OCI-M2 (cell line): Measurements from ENCODE around the gene SAG.

Source experiments
- DNase-seq: peaks from one replicate; lab custom pipeline; 2025; ENCODE audit not compliant: unreplicated experiment; lab: John Stamatoyannopoulos, UW

Gene SAG

GRCh38 chr2:233288663-233289062 is 19.0 kb upstream of the SAG start:
- DNase-seq = no peak

- no peak for DNase-seq
These were observed 18.0 kb upstream of the SAG start for GRCh38 chr2:233289648-233290047.

GRCh38 chr2:233290051-233290845 is 17.4 kb upstream of the SAG start:
- DNase-seq = no peak

GRCh38 chr2:233295891-233296290 is 11.7 kb upstream of the SAG start:
- DNase-seq = no peak

- DNase-seq = no peak
These were observed 10.5 kb upstream of the SAG start for GRCh38 chr2:233297076-233297475.

- DNase-seq = no peak
These were observed 7.2 kb upstream of the SAG start for GRCh38 chr2:233300401-233300800.

- no peak for DNase-seq
These were observed 6.4 kb upstream of the SAG start for GRCh38 chr2:233301248-233301647.

GRCh38 chr2:233301811-233302210 is 5.8 kb upstream of the SAG start:
- no peak for DNase-seq

- no peak for DNase-seq
These were observed 4.4 kb upstream of the SAG start for GRCh38 chr2:233303252-233303651.

- no peak for DNase-seq
These were observed 3.8 kb downstream of the SAG start for GRCh38 chr2:233311241-233311926.

- no peak for DNase-seq
These were observed 5.3 kb downstream of the SAG start for GRCh38 chr2:233312874-233313273.

- no peak for DNase-seq
These were observed 6.7 kb downstream of the SAG start for GRCh38 chr2:233314180-233314925.

GRCh38 chr2:233317196-233317943 is 9.8 kb downstream of the SAG start:
- no peak for DNase-seq

GRCh38 chr2:233319256-233319655 is 11.6 kb downstream of the SAG start:
- DNase-seq = no peak

GRCh38 chr2:233320470-233320869 is 12.9 kb downstream of the SAG start:
- DNase-seq = no peak

- DNase-seq = no peak
These were observed 13.6 kb downstream of the SAG start for GRCh38 chr2:233321166-233321565.

GRCh38 chr2:233323851-233324250 is 16.2 kb downstream of the SAG start:
- no peak for DNase-seq

GRCh38 chr2:233325256-233325655 is 17.6 kb downstream of the SAG start:
- no peak for DNase-seq

GRCh38 chr2:233325814-233326213 is 18.2 kb downstream of the SAG start:
- no peak for DNase-seq

GRCh38 chr2:233326500-233326899 is 18.9 kb downstream of the SAG start:
- no peak for DNase-seq

GRCh38 chr2:233328922-233329321 is 21.3 kb downstream of the SAG start:
- DNase-seq = no peak
